Fibroblast of lung (primary cell): Measurements from ENCODE around the gene REPIN1. TPM values are rescaled to one million over a fixed set of nuclear protein-coding genes. Genes with fewer than 3 reads are reported as not detected.

Source experiments
- DNase-seq, 2 donors: peaks; one replicate each; pipeline versions ENCODE4 v3.0.0 to v3.0.0-alpha.2; 2010; ENCODE audit warnings: low read depth in 2 of 2
- H2AFZ ChIP-seq: 2 replicates; pipeline ENCODE4 v1.5.1; 2012; ENCODE audit warnings: low read length, control low read depth, inconsistent platforms
- H3K27ac ChIP-seq: 2 replicates; pipeline ENCODE4 v1.5.1; 2011; ENCODE audit warnings: low read length, control low read depth; ENCODE audit not compliant: insufficient read depth
- H3K27me3 ChIP-seq: 2 replicates; pipeline ENCODE4 v1.5.1; 2011; ENCODE audit warnings: mild to moderate bottlenecking, low read length; ENCODE audit not compliant: control insufficient read depth, insufficient read depth
- H3K36me3 ChIP-seq: 2 replicates; pipeline ENCODE4 v1.5.1; 2011; ENCODE audit warnings: low read length; ENCODE audit not compliant: control insufficient read depth, insufficient read depth
- H3K4me1 ChIP-seq: 2 replicates; pipeline ENCODE4 v1.5.1; 2011; ENCODE audit warnings: low read length; ENCODE audit not compliant: control insufficient read depth, insufficient read depth; ENCODE audit errors: extremely low read depth
- H3K4me2 ChIP-seq: 2 replicates; pipeline ENCODE4 v1.5.1; 2011; ENCODE audit warnings: low read length, control low read depth; ENCODE audit not compliant: insufficient read depth; ENCODE audit errors: extremely low read depth
- H3K4me3 ChIP-seq, 4 experiments: fragments of 200-600 bp in 1 of 4; sonication (generic) in 1 of 4; replicated peaks in 1 of 4; 2 replicates each; pipeline ENCODE4 v1.5.1; 2011 to 2016; ENCODE audit warnings: low read length in 4 of 4, low read depth in 3 of 4, mild to moderate bottlenecking in 3 of 4, control low read depth in 2 of 4, inconsistent platforms in 1 of 4, mixed read lengths in 1 of 4; ENCODE audit not compliant: insufficient read depth in 1 of 4; ENCODE audit errors: control extremely low read depth in 1 of 4
- H3K79me2 ChIP-seq: 2 replicates; pipeline ENCODE4 v1.5.1; 2012; ENCODE audit warnings: mild to moderate bottlenecking, low read length, inconsistent platforms; ENCODE audit not compliant: control insufficient read depth, insufficient read depth
- H3K9ac ChIP-seq: 2 replicates; pipeline ENCODE4 v1.5.1; 2011; ENCODE audit warnings: mild to moderate bottlenecking, low read length, control low read depth; ENCODE audit not compliant: insufficient read depth
- H3K9me3 ChIP-seq: 2 replicates; pipeline ENCODE4 v1.5.1; 2012; ENCODE audit warnings: low read depth, low read length; ENCODE audit not compliant: control insufficient read depth, insufficient read depth
- H4K20me1 ChIP-seq: 2 replicates; pipeline ENCODE4 v1.5.1; 2011; ENCODE audit warnings: low read length; ENCODE audit not compliant: control insufficient read depth, insufficient read depth; ENCODE audit errors: extremely low read depth
- EZH2 ChIP-seq: IDR thresholded peaks from 2 replicates; pipeline ENCODE4 v1.5.1; 2012; ENCODE audit warnings: low read length, control low read depth, mild to moderate bottlenecking; ENCODE audit errors: missing control alignments
- polyA plus RNA-seq, 2 donors: library from polyadenylated mRNA; depleted of rRNA in 1 of 2; stranded (reverse) in 1 of 2; unstranded in 1 of 2; fragments of >200 nt; gene quantifications; 2 replicates each; pipeline ENCODE4 v1.2.1, GENCODE V29; 2011 to 2012; ENCODE audit warnings: missing spikeins in 1 of 2
- total RNA-seq: library from RNA; depleted of rRNA; stranded (reverse); fragments of >200 nt; gene quantifications from 2 replicates; pipeline ENCODE4 v1.2.1, GENCODE V29; 2014
- TF ChIP-seq, protein P1 (sequence below), 2 donors: IDR thresholded peaks in 1 of 2; conservative IDR thresholded peaks in 1 of 2; 1 replicate in 1 of 2; 2 replicates in 1 of 2; pipeline ENCODE4 v1.5.1; 2011 to 2012; ENCODE audit warnings: low read length in 2 of 2, control low read depth in 1 of 2, inconsistent platforms in 1 of 2, low read depth in 1 of 2, mild to moderate bottlenecking in 1 of 2

The REPIN1 gene
- total and polyA plus RNA-seq, 2 donors (not counting 1 experiment from before 2014, with no cell fraction given): 20.8 to 41.3 TPM

DNA sequence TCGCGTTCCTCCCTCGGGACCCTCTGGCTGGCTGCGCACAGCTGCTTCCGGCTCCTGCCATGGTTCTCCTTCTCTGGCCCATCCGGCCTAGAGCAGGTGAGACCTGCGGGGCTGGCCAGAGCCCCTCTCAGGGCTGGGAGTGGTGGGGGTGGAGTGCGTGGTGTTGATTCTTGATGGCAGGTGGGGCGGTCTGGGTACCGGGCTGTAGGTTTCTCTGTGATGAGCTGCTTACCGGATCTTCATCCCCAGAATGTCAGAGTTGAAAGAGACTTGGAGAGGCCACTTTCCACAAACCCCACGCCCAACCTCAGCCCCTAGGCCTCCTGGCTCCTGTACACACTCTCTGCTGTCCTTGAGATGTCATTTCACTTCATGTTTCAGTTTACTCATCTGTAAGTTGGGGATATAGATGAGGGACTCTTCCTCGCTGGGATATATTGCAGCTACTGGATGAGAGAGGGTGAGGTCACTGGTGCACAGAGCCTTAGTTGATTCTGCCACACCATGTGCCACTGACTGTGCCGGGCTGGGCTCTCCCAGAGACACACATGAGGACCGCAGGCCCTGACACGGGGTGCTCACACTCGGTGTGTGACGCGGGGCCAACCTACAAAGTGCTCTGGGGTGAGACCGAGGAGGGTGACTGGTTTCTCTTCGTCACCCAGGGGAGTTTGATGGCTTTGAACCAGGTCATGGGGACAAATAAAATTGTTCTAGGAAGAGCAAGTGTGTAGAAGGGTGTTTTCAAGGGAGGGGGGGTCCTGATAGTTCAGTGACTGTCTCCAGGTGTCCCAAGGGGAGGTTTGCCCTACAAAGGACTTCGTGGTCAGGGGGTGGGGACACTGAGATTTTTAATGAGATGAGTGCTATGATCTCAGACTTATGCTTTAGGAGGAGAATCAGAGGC is 40.0 kb downstream of the REPIN1 start:
- Histone ChIP-seq H3K9ac (no peak overlapping the region), H4K20me1 (no peaks in the 10 kb centered on the region), H3K4me2 (no peak overlapping the region), H3K36me3 (no peaks in the 10 kb centered on the region), H3K27ac (no peak overlapping the region), H3K9me3 (no peaks in the 10 kb centered on the region), H3K4me3 (no peak overlapping the region), H3K79me2 (no peaks in the 10 kb centered on the region), H3K4me1 (peaks cover 8% of the 10 kb centered on the region), H3K27me3 (no peaks in the 10 kb centered on the region), H2AFZ (no peak overlapping the region)
- no peak for DNase-seq
- TF ChIP-seq, protein P1, sequence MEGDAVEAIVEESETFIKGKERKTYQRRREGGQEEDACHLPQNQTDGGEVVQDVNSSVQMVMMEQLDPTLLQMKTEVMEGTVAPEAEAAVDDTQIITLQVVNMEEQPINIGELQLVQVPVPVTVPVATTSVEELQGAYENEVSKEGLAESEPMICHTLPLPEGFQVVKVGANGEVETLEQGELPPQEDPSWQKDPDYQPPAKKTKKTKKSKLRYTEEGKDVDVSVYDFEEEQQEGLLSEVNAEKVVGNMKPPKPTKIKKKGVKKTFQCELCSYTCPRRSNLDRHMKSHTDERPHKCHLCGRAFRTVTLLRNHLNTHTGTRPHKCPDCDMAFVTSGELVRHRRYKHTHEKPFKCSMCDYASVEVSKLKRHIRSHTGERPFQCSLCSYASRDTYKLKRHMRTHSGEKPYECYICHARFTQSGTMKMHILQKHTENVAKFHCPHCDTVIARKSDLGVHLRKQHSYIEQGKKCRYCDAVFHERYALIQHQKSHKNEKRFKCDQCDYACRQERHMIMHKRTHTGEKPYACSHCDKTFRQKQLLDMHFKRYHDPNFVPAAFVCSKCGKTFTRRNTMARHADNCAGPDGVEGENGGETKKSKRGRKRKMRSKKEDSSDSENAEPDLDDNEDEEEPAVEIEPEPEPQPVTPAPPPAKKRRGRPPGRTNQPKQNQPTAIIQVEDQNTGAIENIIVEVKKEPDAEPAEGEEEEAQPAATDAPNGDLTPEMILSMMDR (conservative IDR thresholded peaks at IDR 0.05 in 1 of 2, IDR thresholded peaks at IDR 0.05 in 1 of 2; ENCODE audit: low read depth in 1 of 2, low read length in 2 of 2): no peak
- TF ChIP-seq EZH2: no peak

DNA sequence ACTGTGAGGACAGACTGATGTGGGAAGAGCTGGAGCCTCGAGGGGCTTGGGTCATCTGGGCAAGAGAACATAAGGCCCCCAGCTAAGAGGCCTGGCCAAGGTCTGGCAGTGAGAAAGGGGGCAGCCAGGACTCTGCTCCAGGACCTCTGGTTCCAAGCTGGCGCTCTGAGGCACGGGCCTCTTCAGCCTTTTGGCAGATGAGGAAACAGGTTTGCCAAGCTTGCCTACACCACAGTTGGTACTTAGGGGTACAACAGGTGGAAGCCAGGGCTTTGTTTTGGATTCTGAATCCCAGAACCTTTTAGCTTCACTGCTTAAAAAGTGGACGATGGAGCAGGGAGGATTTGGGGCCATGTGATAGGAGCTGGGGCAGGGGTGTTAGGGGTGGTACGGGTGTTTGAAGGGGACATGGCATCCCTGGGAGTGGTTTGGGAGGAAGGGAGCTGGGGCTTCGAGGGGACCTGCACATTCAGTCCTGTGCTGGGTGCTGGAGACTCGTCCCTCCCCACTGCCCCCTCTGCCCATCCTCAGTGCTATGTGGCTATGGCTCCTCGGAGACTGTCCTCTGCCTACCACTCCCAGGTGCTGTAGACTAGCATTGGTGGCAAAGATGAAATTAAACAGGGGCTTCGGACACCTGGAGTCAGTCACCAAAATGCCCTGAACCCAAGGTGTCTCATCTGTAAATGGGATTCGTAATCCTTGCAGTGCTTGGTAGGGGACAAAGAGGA is 40.8 kb downstream of the REPIN1 start:
- Histone ChIP-seq H3K27ac (no peak overlapping the region), H3K9ac (no peak overlapping the region), H3K9me3 (no peaks in the 10 kb centered on the region), H4K20me1 (no peaks in the 10 kb centered on the region), H3K4me1 (peaks cover 8% of the 10 kb centered on the region), H2AFZ (no peak overlapping the region), H3K4me2 (no peak overlapping the region), H3K27me3 (no peaks in the 10 kb centered on the region), H3K36me3 (no peaks in the 10 kb centered on the region), H3K79me2 (no peaks in the 10 kb centered on the region), H3K4me3 (no peak overlapping the region)
- TF ChIP-seq, protein P1 (conservative IDR thresholded peaks at IDR 0.05 in 1 of 2, IDR thresholded peaks at IDR 0.05 in 1 of 2; ENCODE audit: low read depth in 1 of 2, low read length in 2 of 2): no peak
- no peak for TF ChIP-seq EZH2
- no peak for DNase-seq

DNA sequence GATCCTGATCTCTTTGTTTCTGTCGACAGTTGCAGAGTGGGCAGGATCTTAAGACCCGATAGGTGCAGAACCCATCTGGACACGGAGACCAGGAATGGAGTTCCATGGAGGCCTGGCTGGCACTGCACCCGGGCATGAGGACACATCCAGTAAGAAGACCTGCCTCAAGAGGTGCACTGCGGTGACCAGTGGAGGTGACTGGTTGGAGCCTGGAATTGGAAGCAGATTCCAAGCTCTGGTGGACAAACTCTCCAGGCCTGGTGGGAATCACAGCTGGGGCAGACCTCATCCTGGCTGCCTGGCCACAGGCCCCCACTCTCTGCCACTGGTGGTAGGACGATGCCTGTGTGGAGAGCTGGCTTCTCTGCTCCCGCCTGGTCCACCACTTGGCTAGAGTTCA is 41.5 kb downstream of the REPIN1 start:
- H3K79me2 ChIP-seq: no peaks in the 10 kb centered on the region
- H3K9me3 ChIP-seq: no peaks in the 10 kb centered on the region
- H3K4me2 ChIP-seq: no peak overlapping the region
- H3K4me1 ChIP-seq: peaks cover 8% of the 10 kb centered on the region
- TF ChIP-seq, protein P1 (conservative IDR thresholded peaks at IDR 0.05 in 1 of 2, IDR thresholded peaks at IDR 0.05 in 1 of 2; ENCODE audit: low read depth in 1 of 2, low read length in 2 of 2): no peak
- no peak for TF ChIP-seq EZH2
- peaks cover 3% of the 10 kb centered on the region for H3K27me3 ChIP-seq
- no peak overlapping the region for H2AFZ ChIP-seq
- no peaks in the 10 kb centered on the region for H4K20me1 ChIP-seq
- H3K27ac ChIP-seq: no peak overlapping the region
- no peak overlapping the region for H3K4me3 ChIP-seq
- H3K36me3 ChIP-seq: no peaks in the 10 kb centered on the region
- no peak overlapping the region for H3K9ac ChIP-seq
- no peak for DNase-seq
